ENCODE measurements around the gene ARMC10. TPM values are rescaled to one million over a fixed set of nuclear protein-coding genes. Genes with fewer than 3 reads are reported as not detected.
"Not testable (repeated sequence)": the region's sequence is repeated elsewhere in the genome, so short reads cannot be mapped to it uniquely, and the experiment has no call there.

The ARMC10 gene
- polyA plus RNA-seq, 1 donor from 2014 or later: 28.8 TPM

DNA sequence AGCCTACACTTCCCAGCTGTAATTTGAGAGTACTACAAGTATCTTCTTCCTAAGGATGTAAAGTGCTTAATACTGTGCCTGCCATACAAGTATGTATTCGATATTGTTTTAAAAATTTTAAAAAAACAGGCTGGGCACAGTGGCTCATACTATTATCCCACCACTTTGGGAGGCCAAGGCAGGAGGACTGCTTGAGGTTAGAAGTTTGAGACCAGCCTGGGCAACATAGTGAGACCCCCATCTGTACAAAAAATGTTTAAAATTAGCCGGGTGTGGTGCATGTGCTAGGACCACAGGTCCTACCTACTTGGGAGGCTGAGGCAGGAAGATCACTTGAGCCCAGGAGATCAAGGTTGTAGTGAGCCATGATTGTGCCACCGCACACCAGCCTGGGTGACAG is 8.3 kb downstream of the ARMC10 start:
- Histone ChIP-seq H3K79me2 (replicated peaks; ENCODE audit: insufficient read depth, low read length) (peaks cover 3% of the 10 kb centered on the region), H3K36me3 (ENCODE audit: insufficient read depth, low read length) (peaks cover 6% of the 10 kb centered on the region)

DNA sequence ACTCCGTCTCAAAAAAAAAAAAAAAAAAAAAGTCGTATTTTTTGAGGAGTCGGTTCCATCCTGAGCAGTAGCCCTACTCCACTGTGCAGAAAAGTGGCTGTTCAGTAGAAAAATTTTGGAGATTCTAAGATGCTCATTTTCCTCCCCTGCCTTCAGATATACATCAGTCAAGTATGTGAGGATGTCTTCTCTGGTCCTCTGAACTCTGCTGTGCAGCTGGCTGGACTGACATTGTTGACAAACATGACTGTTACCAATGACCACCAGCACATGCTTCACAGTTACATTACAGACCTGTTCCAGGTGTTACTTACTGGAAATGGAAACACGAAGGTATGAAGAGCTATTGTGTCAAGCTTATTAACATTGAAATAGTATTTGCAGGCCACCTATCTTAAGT is 17.4 kb downstream of the ARMC10 start:
- not testable (repeated sequence) for H3K4me2 ChIP-seq (ENCODE audit: low read length); H3K27me3 ChIP-seq (ENCODE audit: insufficient read depth, low read depth, low read length); H3K9ac ChIP-seq (ENCODE audit: low read length); H3K4me3 ChIP-seq (ENCODE audit: low read length); H3K9me3 ChIP-seq (ENCODE audit: low read length); H3K9me2 ChIP-seq (ENCODE audit: insufficient read depth, low read length); H2AFZ ChIP-seq (ENCODE audit: low read depth, low read length); H3K79me2 ChIP-seq (replicated peaks; ENCODE audit: insufficient read depth, low read length); H4K20me1 ChIP-seq (ENCODE audit: insufficient read depth); H3F3A ChIP-seq (ENCODE audit: insufficient read depth, low read length, poor library complexity, severe bottlenecking); H3K36me3 ChIP-seq (ENCODE audit: insufficient read depth, low read length); H3K27ac ChIP-seq (ENCODE audit: low read length)

More for the DNA sequence above, 8.3 kb downstream of the ARMC10 start:
- Histone ChIP-seq H4K20me1 (ENCODE audit: insufficient read depth) (no peaks in the 10 kb centered on the region), H3K9me2 (ENCODE audit: insufficient read depth, low read length) (no peaks in the 10 kb centered on the region), H3K9me3 (ENCODE audit: low read length) (no peaks in the 10 kb centered on the region), H3K27me3 (ENCODE audit: insufficient read depth, low read depth, low read length) (no peaks in the 10 kb centered on the region), H3F3A (ENCODE audit: insufficient read depth, low read length, poor library complexity, severe bottlenecking) (no peaks in the 10 kb centered on the region), H2AFZ (ENCODE audit: low read depth, low read length) (no peak overlapping the region), H3K27ac (ENCODE audit: low read length) (no peak overlapping the region), H3K9ac (ENCODE audit: low read length) (no peak overlapping the region), H3K4me3 (ENCODE audit: low read length) (no peak overlapping the region), H3K4me2 (ENCODE audit: low read length) (no peak overlapping the region)
- TF ChIP-seq TAF1 (IDR thresholded peaks at IDR 0.05; ENCODE audit: low read depth): no peak
- TF ChIP-seq SMC3 (conservative IDR thresholded peaks at IDR 0.05; ENCODE audit: poor library complexity): no peak
- no peak for TF ChIP-seq REST (IDR thresholded peaks at IDR 0.05; ENCODE audit: borderline replicate concordance)
- TF ChIP-seq RAD21 (conservative IDR thresholded peaks at IDR 0.05): no peak
- no peak for TF ChIP-seq EP300 (conservative IDR thresholded peaks at IDR 0.05; ENCODE audit: poor library complexity, severe bottlenecking)
- TF ChIP-seq EZH2 (IDR thresholded peaks at IDR 0.05; ENCODE audit: borderline replicate concordance, insufficient read depth, low read length, poor library complexity, severe bottlenecking): no peak
- no peak for TF ChIP-seq POLR2AphosphoS5 (IDR thresholded peaks at IDR 0.05)
- TF ChIP-seq, protein P1, sequence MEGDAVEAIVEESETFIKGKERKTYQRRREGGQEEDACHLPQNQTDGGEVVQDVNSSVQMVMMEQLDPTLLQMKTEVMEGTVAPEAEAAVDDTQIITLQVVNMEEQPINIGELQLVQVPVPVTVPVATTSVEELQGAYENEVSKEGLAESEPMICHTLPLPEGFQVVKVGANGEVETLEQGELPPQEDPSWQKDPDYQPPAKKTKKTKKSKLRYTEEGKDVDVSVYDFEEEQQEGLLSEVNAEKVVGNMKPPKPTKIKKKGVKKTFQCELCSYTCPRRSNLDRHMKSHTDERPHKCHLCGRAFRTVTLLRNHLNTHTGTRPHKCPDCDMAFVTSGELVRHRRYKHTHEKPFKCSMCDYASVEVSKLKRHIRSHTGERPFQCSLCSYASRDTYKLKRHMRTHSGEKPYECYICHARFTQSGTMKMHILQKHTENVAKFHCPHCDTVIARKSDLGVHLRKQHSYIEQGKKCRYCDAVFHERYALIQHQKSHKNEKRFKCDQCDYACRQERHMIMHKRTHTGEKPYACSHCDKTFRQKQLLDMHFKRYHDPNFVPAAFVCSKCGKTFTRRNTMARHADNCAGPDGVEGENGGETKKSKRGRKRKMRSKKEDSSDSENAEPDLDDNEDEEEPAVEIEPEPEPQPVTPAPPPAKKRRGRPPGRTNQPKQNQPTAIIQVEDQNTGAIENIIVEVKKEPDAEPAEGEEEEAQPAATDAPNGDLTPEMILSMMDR (IDR thresholded peaks at IDR 0.05; ENCODE audit: poor library complexity, severe bottlenecking): no peak
- no peak for TF ChIP-seq MXI1 (conservative IDR thresholded peaks at IDR 0.05; ENCODE audit: poor library complexity, severe bottlenecking)

- H3K27ac ChIP-seq (ENCODE audit: low read length): no peak overlapping the region
- no peak overlapping the region for H2AFZ ChIP-seq (ENCODE audit: low read depth, low read length)
- no peaks in the 10 kb centered on the region for H3K79me2 ChIP-seq (replicated peaks; ENCODE audit: insufficient read depth, low read length)
- H3K4me3 ChIP-seq (ENCODE audit: low read length): no peak overlapping the region
- TF ChIP-seq REST (IDR thresholded peaks at IDR 0.05; ENCODE audit: borderline replicate concordance) (no peak), EZH2 (IDR thresholded peaks at IDR 0.05; ENCODE audit: borderline replicate concordance, insufficient read depth, low read length, poor library complexity, severe bottlenecking) (no peak), POLR2AphosphoS5 (IDR thresholded peaks at IDR 0.05) (no peak), EP300 (conservative IDR thresholded peaks at IDR 0.05; ENCODE audit: poor library complexity, severe bottlenecking) (no peak), TAF1 (IDR thresholded peaks at IDR 0.05; ENCODE audit: low read depth) (no peak), MXI1 (conservative IDR thresholded peaks at IDR 0.05; ENCODE audit: poor library complexity, severe bottlenecking) (no peak), RAD21 (conservative IDR thresholded peaks at IDR 0.05) (no peak)
- TF ChIP-seq, protein P1 (IDR thresholded peaks at IDR 0.05; ENCODE audit: poor library complexity, severe bottlenecking): no peak
- no peak overlapping the region for H3K9ac ChIP-seq (ENCODE audit: low read length)
- no peak overlapping the region for H3K4me2 ChIP-seq (ENCODE audit: low read length)
- no peaks in the 10 kb centered on the region for H4K20me1 ChIP-seq (ENCODE audit: insufficient read depth)
- H3F3A ChIP-seq (ENCODE audit: insufficient read depth, low read length, poor library complexity, severe bottlenecking): no peaks in the 10 kb centered on the region
- no peaks in the 10 kb centered on the region for H3K27me3 ChIP-seq (ENCODE audit: insufficient read depth, low read depth, low read length)
- H3K9me3 ChIP-seq (ENCODE audit: low read length): no peaks in the 10 kb centered on the region
- H3K36me3 ChIP-seq (ENCODE audit: insufficient read depth, low read length): peaks cover 5% of the 10 kb centered on the region
- no peaks in the 10 kb centered on the region for H3K9me2 ChIP-seq (ENCODE audit: insufficient read depth, low read length)
These were observed 18.5 kb downstream of the ARMC10 start for GRCh38 chr7:103093429-103093828.
